Ishikawa (cell line): ENCODE results near the gene ZMYND10.

Experiments used
- CEBPB ChIP-seq: IDR thresholded peaks from 2 replicates; pipeline ENCODE4 v1.6.1; 2012
- CREB1 ChIP-seq: IDR thresholded peaks from 2 replicates; pipeline ENCODE4 v1.6.1; 2012; ENCODE audit warnings: low read depth
- EGR1 ChIP-seq: IDR thresholded peaks from 2 replicates; pipeline ENCODE4 v1.6.1; 2012
- EP300 ChIP-seq: IDR thresholded peaks from 2 replicates; pipeline ENCODE4 v1.6.1; 2012; ENCODE audit warnings: borderline replicate concordance
- FOXM1 ChIP-seq: IDR thresholded peaks from 2 replicates; pipeline ENCODE4 v1.6.1; 2012; ENCODE audit warnings: low read depth, borderline replicate concordance
- NFIC ChIP-seq: IDR thresholded peaks from 2 replicates; pipeline ENCODE4 v1.6.1; 2012
- RAD21 ChIP-seq: IDR thresholded peaks from 2 replicates; pipeline ENCODE4 v1.6.1; 2012; ENCODE audit warnings: low read depth
- TAF1 ChIP-seq: IDR thresholded peaks from 2 replicates; pipeline ENCODE4 v1.6.1; 2012; ENCODE audit warnings: low read depth, mild to moderate bottlenecking
- TCF12 ChIP-seq: IDR thresholded peaks from 2 replicates; pipeline ENCODE4 v1.6.1; 2012; ENCODE audit warnings: low read depth
- TEAD4 ChIP-seq: IDR thresholded peaks from 2 replicates; pipeline ENCODE4 v1.6.1; 2012
- YY1 ChIP-seq: IDR thresholded peaks from 2 replicates; pipeline ENCODE4 v1.6.1; 2012; ENCODE audit warnings: low read depth
- ZBTB7A ChIP-seq: IDR thresholded peaks from 2 replicates; pipeline ENCODE4 v1.6.1; 2012; ENCODE audit warnings: low read depth
- TF ChIP-seq, protein P1 (sequence below): IDR thresholded peaks from 2 replicates; pipeline ENCODE4 v1.6.1; 2012
- TF ChIP-seq, protein P2 (sequence below): IDR thresholded peaks from 2 replicates; pipeline ENCODE4 v1.6.1; 2012; ENCODE audit warnings: low read depth, mild to moderate bottlenecking
- TF ChIP-seq, protein P3 (sequence below): IDR thresholded peaks from 2 replicates; pipeline ENCODE4 v1.6.1; 2012

ZMYND10 gene

DNA sequence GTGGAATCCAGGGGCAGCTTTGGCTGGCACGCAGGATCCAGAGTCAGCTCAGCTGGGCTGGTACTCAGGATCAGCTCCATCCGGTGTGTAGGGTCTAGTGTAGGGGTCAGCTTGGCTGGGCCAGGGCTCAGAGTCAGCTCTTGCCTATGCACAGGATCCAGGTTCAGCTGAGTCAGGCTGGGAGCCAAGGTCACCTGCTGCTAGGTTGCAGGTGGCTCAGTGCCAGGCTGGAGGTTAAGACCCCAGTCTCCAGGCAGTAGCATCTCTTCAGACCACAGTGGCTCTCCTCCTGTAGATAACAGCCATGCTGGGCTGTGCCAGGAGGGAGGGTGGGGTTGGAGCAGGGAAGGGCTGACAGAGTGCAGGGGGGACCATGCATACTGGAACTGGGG, 48.2 kb downstream of the ZMYND10 start:
- TF ChIP-seq EP300 (no peak), YY1 (no peak), EGR1 (no peak), TEAD4 (no peak), CREB1 (no peak)
- TF ChIP-seq, protein P1, sequence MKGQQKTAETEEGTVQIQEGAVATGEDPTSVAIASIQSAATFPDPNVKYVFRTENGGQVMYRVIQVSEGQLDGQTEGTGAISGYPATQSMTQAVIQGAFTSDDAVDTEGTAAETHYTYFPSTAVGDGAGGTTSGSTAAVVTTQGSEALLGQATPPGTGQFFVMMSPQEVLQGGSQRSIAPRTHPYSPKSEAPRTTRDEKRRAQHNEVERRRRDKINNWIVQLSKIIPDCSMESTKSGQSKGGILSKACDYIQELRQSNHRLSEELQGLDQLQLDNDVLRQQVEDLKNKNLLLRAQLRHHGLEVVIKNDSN = no peak
- TF ChIP-seq, protein P2, sequence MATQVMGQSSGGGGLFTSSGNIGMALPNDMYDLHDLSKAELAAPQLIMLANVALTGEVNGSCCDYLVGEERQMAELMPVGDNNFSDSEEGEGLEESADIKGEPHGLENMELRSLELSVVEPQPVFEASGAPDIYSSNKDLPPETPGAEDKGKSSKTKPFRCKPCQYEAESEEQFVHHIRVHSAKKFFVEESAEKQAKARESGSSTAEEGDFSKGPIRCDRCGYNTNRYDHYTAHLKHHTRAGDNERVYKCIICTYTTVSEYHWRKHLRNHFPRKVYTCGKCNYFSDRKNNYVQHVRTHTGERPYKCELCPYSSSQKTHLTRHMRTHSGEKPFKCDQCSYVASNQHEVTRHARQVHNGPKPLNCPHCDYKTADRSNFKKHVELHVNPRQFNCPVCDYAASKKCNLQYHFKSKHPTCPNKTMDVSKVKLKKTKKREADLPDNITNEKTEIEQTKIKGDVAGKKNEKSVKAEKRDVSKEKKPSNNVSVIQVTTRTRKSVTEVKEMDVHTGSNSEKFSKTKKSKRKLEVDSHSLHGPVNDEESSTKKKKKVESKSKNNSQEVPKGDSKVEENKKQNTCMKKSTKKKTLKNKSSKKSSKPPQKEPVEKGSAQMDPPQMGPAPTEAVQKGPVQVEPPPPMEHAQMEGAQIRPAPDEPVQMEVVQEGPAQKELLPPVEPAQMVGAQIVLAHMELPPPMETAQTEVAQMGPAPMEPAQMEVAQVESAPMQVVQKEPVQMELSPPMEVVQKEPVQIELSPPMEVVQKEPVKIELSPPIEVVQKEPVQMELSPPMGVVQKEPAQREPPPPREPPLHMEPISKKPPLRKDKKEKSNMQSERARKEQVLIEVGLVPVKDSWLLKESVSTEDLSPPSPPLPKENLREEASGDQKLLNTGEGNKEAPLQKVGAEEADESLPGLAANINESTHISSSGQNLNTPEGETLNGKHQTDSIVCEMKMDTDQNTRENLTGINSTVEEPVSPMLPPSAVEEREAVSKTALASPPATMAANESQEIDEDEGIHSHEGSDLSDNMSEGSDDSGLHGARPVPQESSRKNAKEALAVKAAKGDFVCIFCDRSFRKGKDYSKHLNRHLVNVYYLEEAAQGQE = no peak

DNA sequence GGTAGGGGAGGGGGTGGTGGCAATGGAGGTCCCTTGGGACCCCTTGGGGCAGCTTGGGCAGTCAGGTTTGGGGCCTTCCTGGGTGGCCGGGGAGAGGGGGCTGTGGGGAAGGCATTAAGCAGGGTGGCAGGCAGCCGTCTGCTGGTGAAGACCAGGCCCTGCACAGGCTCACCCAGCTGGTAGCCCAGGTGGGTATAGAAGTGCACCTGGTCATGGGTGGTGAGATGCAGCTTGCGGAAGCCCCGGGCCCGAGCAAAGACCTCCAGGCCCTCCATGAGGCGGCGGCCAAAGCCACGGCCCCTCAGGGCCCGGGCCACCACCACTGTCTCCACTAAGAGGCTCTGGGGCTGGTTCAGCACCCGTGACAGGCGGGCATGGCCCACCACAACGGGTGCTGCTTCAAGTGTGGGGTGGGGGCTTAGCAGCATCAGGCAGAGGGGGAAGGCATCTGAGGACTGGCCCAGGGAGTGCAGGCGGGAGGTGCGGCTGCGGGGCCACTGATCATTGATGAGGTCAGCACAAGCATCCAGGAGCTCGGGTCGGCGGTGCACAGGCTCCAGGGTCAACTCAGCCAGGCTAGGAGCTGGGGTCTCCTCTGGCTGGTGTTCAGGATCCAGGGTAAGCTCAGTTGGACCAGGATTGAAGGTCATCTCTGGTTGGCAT, 48.7 kb downstream of the ZMYND10 start:
- TF ChIP-seq YY1 (no peak), CREB1 (no peak), RAD21 (no peak), EGR1 (no peak), TCF12 (no peak), FOXM1 (no peak), ZBTB7A (no peak), NFIC (no peak)
- TF ChIP-seq, protein P3, sequence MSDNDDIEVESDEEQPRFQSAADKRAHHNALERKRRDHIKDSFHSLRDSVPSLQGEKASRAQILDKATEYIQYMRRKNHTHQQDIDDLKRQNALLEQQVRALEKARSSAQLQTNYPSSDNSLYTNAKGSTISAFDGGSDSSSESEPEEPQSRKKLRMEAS = no peak
- TF ChIP-seq, protein P2 = no peak
- TF ChIP-seq, protein P1 = no peak

DNA sequence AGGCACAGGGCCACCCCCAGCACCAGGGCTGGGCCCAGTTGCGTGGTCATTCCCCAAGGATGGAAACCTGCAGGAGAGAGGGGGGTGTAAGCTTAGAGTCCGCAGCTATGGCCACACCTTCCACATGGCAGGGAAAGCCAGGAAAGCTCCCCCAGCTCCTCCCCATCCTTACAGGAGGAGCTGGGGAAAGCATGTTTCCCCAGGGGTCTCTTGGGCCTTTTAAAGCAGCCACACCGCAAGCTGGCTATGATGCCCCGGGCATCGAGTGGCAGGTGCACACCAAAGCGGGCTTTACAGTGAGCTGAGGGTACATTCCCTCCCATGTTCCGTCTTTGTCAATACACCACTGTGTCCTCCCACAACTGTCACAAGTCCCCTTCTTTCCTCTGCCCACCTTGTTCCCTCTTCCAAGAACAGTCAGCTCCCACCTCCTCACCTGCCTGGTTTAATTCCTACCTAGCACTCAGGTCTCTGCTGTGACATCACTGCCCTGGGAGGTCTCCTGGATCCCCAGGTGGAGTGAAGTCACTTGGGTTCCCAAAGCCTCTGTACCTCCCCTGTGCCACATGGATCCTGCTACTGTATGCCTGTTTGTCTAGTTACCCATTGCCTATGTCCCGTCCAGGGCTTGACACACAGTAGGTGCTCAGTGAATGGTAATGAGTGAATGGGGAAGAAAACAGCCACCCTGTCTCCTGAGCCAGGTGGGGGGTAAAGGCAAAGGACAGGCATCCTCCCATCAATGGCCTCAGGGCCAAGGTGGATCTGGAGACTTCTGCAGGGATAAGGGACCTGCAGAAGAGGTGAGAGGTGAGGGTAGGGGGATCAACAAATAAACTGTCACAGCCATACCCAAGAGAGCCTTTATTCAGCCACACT, 49.7 kb downstream of the ZMYND10 start:
- TF ChIP-seq EP300 (no peak), FOXM1 (no peak), TAF1 (no peak), EGR1 (no peak), ZBTB7A (no peak), YY1 (no peak), CEBPB (no peak)
- TF ChIP-seq, protein P1 = no peak

DNA sequence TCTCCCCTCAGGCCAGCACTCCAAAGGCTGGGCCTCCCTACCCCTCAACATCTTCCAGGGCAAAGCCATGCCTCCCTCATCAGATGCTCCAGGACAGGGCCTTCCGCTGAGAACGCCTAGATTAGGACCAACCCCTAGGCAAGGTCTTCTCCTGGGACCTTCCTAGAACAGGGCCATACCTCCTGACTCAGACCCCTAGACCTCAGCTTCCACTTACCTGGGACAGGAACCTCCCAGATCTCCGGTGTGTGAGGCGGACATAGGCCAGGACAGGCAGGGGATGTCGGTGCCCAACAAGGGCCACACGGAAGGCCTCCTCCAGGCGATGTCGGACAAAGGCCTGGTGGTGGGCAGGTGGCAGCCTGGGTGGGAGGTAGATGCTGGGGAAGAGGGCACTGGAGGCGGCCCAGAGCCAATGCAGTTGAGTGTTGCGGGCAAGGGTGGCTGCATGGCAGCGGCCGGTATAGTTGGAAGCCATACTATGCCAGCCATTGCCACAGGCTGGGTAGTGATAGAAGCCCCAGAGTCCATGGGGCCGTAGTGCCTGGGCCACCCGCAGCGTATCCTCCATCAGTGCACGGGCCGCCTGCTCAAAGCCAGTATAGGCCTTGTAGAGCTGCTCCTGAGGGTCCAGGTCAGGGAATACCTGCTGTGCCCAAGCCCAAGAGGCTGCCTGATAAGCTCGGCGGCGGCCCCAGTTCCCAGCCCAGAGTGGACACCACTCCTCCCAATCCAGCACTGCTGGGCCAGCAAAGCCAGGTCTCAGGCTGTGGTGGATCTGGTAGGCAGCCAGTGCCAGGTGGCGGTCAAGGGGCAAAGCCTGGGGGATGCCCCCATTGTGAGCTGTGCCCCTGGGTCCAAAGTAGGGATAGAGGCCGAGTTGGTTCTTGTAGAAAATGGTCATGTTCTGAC, 50.8 kb downstream of the ZMYND10 start:
- TF ChIP-seq ZBTB7A (no peak), CREB1 (no peak), TCF12 (no peak), FOXM1 (no peak), CEBPB (no peak)

DNA sequence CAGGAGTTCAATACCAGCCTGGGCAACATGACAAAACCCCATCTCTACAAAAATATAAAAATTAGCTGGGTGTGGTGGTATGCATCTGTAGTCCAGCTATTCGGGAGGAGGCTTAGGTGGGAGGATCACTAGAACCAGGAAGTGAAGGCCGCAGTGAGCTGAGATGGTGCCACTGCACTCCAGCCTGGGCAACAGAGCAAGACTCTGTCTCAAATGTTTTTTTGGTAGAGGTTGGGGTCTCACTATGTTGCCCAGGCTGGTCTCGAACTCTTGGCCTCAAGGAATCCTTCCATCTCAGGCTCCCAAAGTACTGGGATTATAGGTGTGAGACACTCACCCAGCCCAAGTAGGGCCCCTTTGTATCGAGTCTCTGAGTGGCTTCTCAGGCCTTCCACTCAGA, 51.4 kb downstream of the ZMYND10 start:
- TF ChIP-seq TCF12 (no peak), FOXM1 (no peak), TAF1 (no peak), EP300 (no peak), NFIC (no peak), YY1 (no peak), CREB1 (no peak), RAD21 (no peak), ZBTB7A (no peak), EGR1 (no peak), CEBPB (no peak), TEAD4 (no peak)
- TF ChIP-seq, protein P2 = no peak
- TF ChIP-seq, protein P3 = no peak
